Naive B cell (primary cell): ENCODE data around the gene XPA. TPM values are rescaled to one million over a fixed set of nuclear protein-coding genes. Genes with fewer than 3 reads are reported as not detected.

Experiments
- ATAC-seq, 2 donors: fragments of 150-1000 bp; cut with Tn5 transposase; 2 replicates each; pipeline ENCODE4 v1.10.0; 2021; ENCODE audit warnings: low read depth in 2 of 2, mild to moderate bottlenecking in 2 of 2, moderate library complexity in 2 of 2
- DNase-seq: peaks from one replicate; pipeline ENCODE4 v3.0.0; 2022
- H3K27ac Mint-ChIP-seq, 6 donors: one replicate each; pipeline ENCODE4 v1.8.0; 2020 to 2022; ENCODE audit warnings: mild to moderate bottlenecking in 6 of 6, mixed read lengths in 6 of 6, moderate library complexity in 5 of 6, inconsistent platforms in 2 of 6
- H3K27me3 Mint-ChIP-seq, 3 donors: one replicate each; pipeline ENCODE4 v1.8.0; 2021 to 2022; ENCODE audit warnings: mixed read lengths in 3 of 3, mild to moderate bottlenecking in 1 of 3
- H3K36me3 Mint-ChIP-seq, 2 donors: one replicate each; pipeline ENCODE4 v1.8.0; 2020 to 2022; ENCODE audit warnings: mixed read lengths in 2 of 2, inconsistent platforms in 1 of 2, mild to moderate bottlenecking in 1 of 2
- H3K4me1 Mint-ChIP-seq, 3 donors: one replicate each; pipeline ENCODE4 v1.8.0; 2020 to 2022; ENCODE audit warnings: mixed read lengths in 3 of 3, inconsistent platforms in 1 of 3, mild to moderate bottlenecking in 1 of 3, moderate library complexity in 1 of 3
- H3K4me3 Mint-ChIP-seq, 8 donors: one replicate each; pipeline ENCODE4 v1.8.0; 2020 to 2022; ENCODE audit warnings: mild to moderate bottlenecking in 8 of 8, mixed read lengths in 8 of 8, moderate library complexity in 8 of 8, inconsistent platforms in 2 of 8
- H3K9me3 Mint-ChIP-seq, 7 donors: one replicate each; pipeline ENCODE4 v1.8.0; 2020 to 2022; ENCODE audit warnings: mixed read lengths in 7 of 7, mild to moderate bottlenecking in 5 of 7, inconsistent platforms in 2 of 7, moderate library complexity in 1 of 7
- polyA plus RNA-seq, 6 donors: library from polyadenylated mRNA; unstranded; fragments of 300-500 nt; fragmentation: Illumina TruSeq; gene quantifications; one replicate each; pipeline ENCODE4 v1.2.3, GENCODE V29; 2021; ENCODE audit warnings: low read depth in 6 of 6

Gene XPA
- polyA plus RNA-seq, 6 donors from 2014 or later, result 26.5 to 38.9 (median 33.4) TPM

- Mint-ChIP-seq H3K27me3 (no peaks in the 10 kb centered on the region), H3K4me3 (no peak overlapping the region), H3K9me3 (no peaks in the 10 kb centered on the region), H3K4me1 (peaks cover 0 to 3% (median 2%) of the 10 kb centered on the region in 3 donors), H3K36me3 (peaks cover 14 to 29% of the 10 kb centered on the region in 2 donors), H3K27ac (peak overlapping the region in 4 of 6 donors; percentile 19 to 78 (median 43))
- ATAC-seq, result no peak
- no peak for DNase-seq
Measured at GRCh38 chr9:97666907-97667686, 30.0 kb downstream of the XPA start.

- Mint-ChIP-seq H3K27me3 (no peaks in the 10 kb centered on the region), H3K36me3 (peaks cover 10 to 29% of the 10 kb centered on the region in 2 donors), H3K27ac (no peak overlapping the region), H3K4me3 (no peak overlapping the region), H3K4me1 (peaks cover 0 to 3% (median 2%) of the 10 kb centered on the region in 3 donors), H3K9me3 (no peaks in the 10 kb centered on the region)
- ATAC-seq, result no peak
- no peak for DNase-seq
Measured at GRCh38 chr9:97665742-97666141, 31.4 kb downstream of the XPA start.

GRCh38 chr9:97660847-97661246, 36.3 kb downstream of the XPA start:
- DNase-seq (no peak), ATAC-seq (no peak)
- H3K27me3 Mint-ChIP-seq, result no peaks in the 10 kb centered on the region
- H3K4me3 Mint-ChIP-seq, result no peak overlapping the region
- H3K4me1 Mint-ChIP-seq, result peaks cover 3 to 10% (median 9%) of the 10 kb centered on the region in 3 donors
- peaks cover 32 to 33% of the 10 kb centered on the region in 2 donors for H3K36me3 Mint-ChIP-seq
- H3K27ac Mint-ChIP-seq, result peak overlapping the region in 4 of 6 donors; percentile 11 to 72 (median 44)
- no peaks in the 10 kb centered on the region for H3K9me3 Mint-ChIP-seq

GRCh38 chr9:97660340-97660739, 36.8 kb downstream of the XPA start:
- Mint-ChIP-seq H3K4me3 (no peak overlapping the region), H3K4me1 (peaks cover 3 to 10% (median 9%) of the 10 kb centered on the region in 3 donors), H3K27ac (peak overlapping the region in 5 of 6 donors; percentile 37 to 91 (median 72)), H3K9me3 (no peaks in the 10 kb centered on the region), H3K27me3 (no peaks in the 10 kb centered on the region), H3K36me3 (peaks cover 34 to 37% of the 10 kb centered on the region in 2 donors)
- ATAC-seq (peak; percentile 42 to 57), DNase-seq (no peak)

GRCh38 chr9:97659771-97660170, 37.4 kb downstream of the XPA start:
- H3K4me3 Mint-ChIP-seq, result no peak overlapping the region
- H3K4me1 Mint-ChIP-seq, result peaks cover 3 to 10% (median 9%) of the 10 kb centered on the region in 3 donors
- ATAC-seq (no peak), DNase-seq (no peak)
- H3K27ac Mint-ChIP-seq, result peak overlapping the region in 5 of 6 donors; percentile 29 to 91 (median 68)
- H3K27me3 Mint-ChIP-seq, result no peaks in the 10 kb centered on the region
- no peaks in the 10 kb centered on the region for H3K9me3 Mint-ChIP-seq
- H3K36me3 Mint-ChIP-seq, result peaks cover 32 to 41% of the 10 kb centered on the region in 2 donors

- ATAC-seq, result no peak
- H3K4me3 Mint-ChIP-seq, result no peak overlapping the region
- peaks cover 26 to 41% of the 10 kb centered on the region in 2 donors for H3K36me3 Mint-ChIP-seq
- no peaks in the 10 kb centered on the region for H3K27me3 Mint-ChIP-seq
- DNase-seq, result no peak
- H3K4me1 Mint-ChIP-seq, result peaks cover 0 to 10% (median 9%) of the 10 kb centered on the region in 3 donors
- H3K9me3 Mint-ChIP-seq, result no peaks in the 10 kb centered on the region
- H3K27ac Mint-ChIP-seq, result peak overlapping the region in 2 of 6 donors; percentile 32 to 88
Measured at GRCh38 chr9:97658707-97659106, 38.4 kb downstream of the XPA start.

- peaks cover 9 to 36% of the 10 kb centered on the region in 2 donors for H3K36me3 Mint-ChIP-seq
- ATAC-seq, result no peak
- H3K9me3 Mint-ChIP-seq, result no peaks in the 10 kb centered on the region
Measured at GRCh38 chr9:97651646-97652045, 45.5 kb downstream of the XPA start.

GRCh38 chr9:97647996-97648395, 49.1 kb downstream of the XPA start:
- Mint-ChIP-seq H3K27me3 (no peaks in the 10 kb centered on the region), H3K27ac (no peak overlapping the region)

More at GRCh38 chr9:97651646-97652045, 45.5 kb downstream of the XPA start:
- no peak overlapping the region for H3K27ac Mint-ChIP-seq
- no peaks in the 10 kb centered on the region for H3K4me1 Mint-ChIP-seq
- no peak for DNase-seq
- H3K4me3 Mint-ChIP-seq, result no peak overlapping the region
- no peaks in the 10 kb centered on the region for H3K27me3 Mint-ChIP-seq

GRCh38 chr9:97645720-97646119, 51.4 kb downstream of the XPA start:
- peaks cover 8 to 15% of the 10 kb centered on the region in 2 donors for H3K36me3 Mint-ChIP-seq
- H3K27ac Mint-ChIP-seq, result no peak overlapping the region

More at GRCh38 chr9:97647996-97648395, 49.1 kb downstream of the XPA start:
- Mint-ChIP-seq H3K4me1 (peaks cover 0 to 6% (median 0%) of the 10 kb centered on the region in 3 donors), H3K36me3 (peaks cover 8 to 15% of the 10 kb centered on the region in 2 donors), H3K9me3 (no peaks in the 10 kb centered on the region), H3K4me3 (no peak overlapping the region)
- no peak for DNase-seq
- no peak for ATAC-seq

GRCh38 chr9:97640325-97640724, 56.8 kb downstream of the XPA start:
- Mint-ChIP-seq H3K4me3 (no peak overlapping the region), H3K27ac (no peak overlapping the region), H3K9me3 (no peaks in the 10 kb centered on the region), H3K27me3 (no peaks in the 10 kb centered on the region), H3K36me3 (peaks cover 5 to 8% of the 10 kb centered on the region in 2 donors), H3K4me1 (peaks cover 23 to 41% (median 31%) of the 10 kb centered on the region in 3 donors)
- no peak for DNase-seq
- no peak for ATAC-seq

More at GRCh38 chr9:97645720-97646119, 51.4 kb downstream of the XPA start:
- Mint-ChIP-seq H3K4me3 (no peak overlapping the region), H3K9me3 (no peaks in the 10 kb centered on the region), H3K27me3 (no peaks in the 10 kb centered on the region), H3K4me1 (peaks cover 0 to 6% (median 0%) of the 10 kb centered on the region in 3 donors)
- DNase-seq (no peak), ATAC-seq (no peak)

- H3K36me3 Mint-ChIP-seq, result peaks cover 3 to 5% of the 10 kb centered on the region in 2 donors
- H3K27ac Mint-ChIP-seq, result peak overlapping the region in 1 of 6 donors; percentile 16
- no peaks in the 10 kb centered on the region for H3K27me3 Mint-ChIP-seq
- ATAC-seq (no peak), DNase-seq (no peak)
- H3K4me3 Mint-ChIP-seq, result no peak overlapping the region
- H3K9me3 Mint-ChIP-seq, result no peaks in the 10 kb centered on the region
- H3K4me1 Mint-ChIP-seq, result peaks cover 36 to 51% (median 45%) of the 10 kb centered on the region in 3 donors
Measured at GRCh38 chr9:97638666-97639065, 58.5 kb downstream of the XPA start.

GRCh38 chr9:97636903-97637302, 60.2 kb downstream of the XPA start:
- DNase-seq (no peak), ATAC-seq (no peak)
- H3K27me3 Mint-ChIP-seq, result no peaks in the 10 kb centered on the region
- no peaks in the 10 kb centered on the region for H3K36me3 Mint-ChIP-seq
- peak overlapping the region in 2 of 6 donors; percentile 4 to 31 for H3K27ac Mint-ChIP-seq
- no peaks in the 10 kb centered on the region for H3K9me3 Mint-ChIP-seq
- peaks cover 44 to 61% (median 55%) of the 10 kb centered on the region in 3 donors for H3K4me1 Mint-ChIP-seq
- peak overlapping the region in 2 of 8 donors; percentile 1 to 22 for H3K4me3 Mint-ChIP-seq

- Mint-ChIP-seq H3K4me1 (peaks cover 52 to 69% (median 62%) of the 10 kb centered on the region in 3 donors), H3K36me3 (no peaks in the 10 kb centered on the region), H3K4me3 (peak overlapping the region in 7 of 8 donors; percentile 70 to 99 (median 99)), H3K27me3 (no peaks in the 10 kb centered on the region), H3K27ac (peak overlapping the region in 4 of 6 donors; percentile 98 to 100 (median 100)), H3K9me3 (no peaks in the 10 kb centered on the region)
- DNase-seq (no peak), ATAC-seq (no peak)
Measured at GRCh38 chr9:97635026-97635425, 62.1 kb downstream of the XPA start.
